ENCODE data around the gene CELF4. TPM values are rescaled to one million over a fixed set of nuclear protein-coding genes. Genes with fewer than 3 reads are reported as not detected.

Gene CELF4
- total and polyA plus RNA-seq, 10 of the 15 experiments (the other 5 are each of a cell fraction or from before 2014, with no cell fraction given), result 0.03 to 0.32 TPM; not detected in 8

- CTCF ChIA-PET, result no interaction called here
- SMC1A ChIA-PET (ENCODE audit: uncharacterized antibody, unreplicated experiment), result no interaction called here
- no peak for DNase-seq (ENCODE audit: low read depth, low spot score)
- TF ChIP-seq GATAD2B (conservative IDR thresholded peaks at IDR 0.05; ENCODE audit: low read depth) (no peak), SUZ12 (IDR thresholded peaks at IDR 0.05; ENCODE audit: unreplicated experiment) (no peak), BCL11A (IDR thresholded peaks at IDR 0.05; ENCODE audit: low read depth, low read length) (no peak), TAF1 (IDR thresholded peaks at IDR 0.05; ENCODE audit: borderline replicate concordance, low read depth, low read length) (no peak), MYB (IDR thresholded peaks at IDR 0.05; ENCODE audit: borderline replicate concordance, low read depth, low read length) (no peak), ZBTB4 (CRISPR knock-in tag; IDR thresholded peaks at IDR 0.05) (no peak), ZNF687 (IDR thresholded peaks at IDR 0.05) (no peak), ZZZ3 (IDR thresholded peaks at IDR 0.05; ENCODE audit: control insufficient read depth, insufficient read length, low read depth) (no peak), HDAC6 (IDR thresholded peaks at IDR 0.05; ENCODE audit: unreplicated experiment) (no peak), IRF4 (IDR thresholded peaks at IDR 0.05; ENCODE audit: low read depth, low read length) (no peak), ZSCAN29 (IDR thresholded peaks at IDR 0.05) (no peak), RELA (IDR thresholded peaks at IDR 0.05; ENCODE audit: borderline replicate concordance, partially characterized antibody) (no peak), SIN3A (IDR thresholded peaks at IDR 0.05; ENCODE audit: low read depth, low read length) (no peak), BACH1 (IDR thresholded peaks at IDR 0.05; ENCODE audit: borderline replicate concordance) (no peak), RCOR1 (conservative IDR thresholded peaks at IDR 0.05; ENCODE audit: low read depth, low read length) (no peak)
- TF ChIP-seq, protein P1, sequence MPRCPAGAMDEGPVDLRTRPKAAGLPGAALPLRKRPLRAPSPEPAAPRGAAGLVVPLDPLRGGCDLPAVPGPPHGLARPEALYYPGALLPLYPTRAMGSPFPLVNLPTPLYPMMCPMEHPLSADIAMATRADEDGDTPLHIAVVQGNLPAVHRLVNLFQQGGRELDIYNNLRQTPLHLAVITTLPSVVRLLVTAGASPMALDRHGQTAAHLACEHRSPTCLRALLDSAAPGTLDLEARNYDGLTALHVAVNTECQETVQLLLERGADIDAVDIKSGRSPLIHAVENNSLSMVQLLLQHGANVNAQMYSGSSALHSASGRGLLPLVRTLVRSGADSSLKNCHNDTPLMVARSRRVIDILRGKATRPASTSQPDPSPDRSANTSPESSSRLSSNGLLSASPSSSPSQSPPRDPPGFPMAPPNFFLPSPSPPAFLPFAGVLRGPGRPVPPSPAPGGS (IDR thresholded peaks at IDR 0.05; ENCODE audit: borderline replicate concordance, insufficient read depth, low read depth, low read length, poor library complexity, severe bottlenecking), result no peak
Observed at GRCh38 chr18:37238282-37239108, 327.1 kb downstream of the CELF4 start.

More at GRCh38 chr18:37238282-37239108, 327.1 kb downstream of the CELF4 start:
- Histone ChIP-seq H3K4me3 (no peak overlapping the region), H3K4me2 (ENCODE audit: control insufficient read depth, insufficient read depth) (no peak overlapping the region), H3K9ac (ENCODE audit: control insufficient read depth, insufficient read depth, low read length) (no peak overlapping the region), H2AFZ (ENCODE audit: control insufficient read depth, low read depth, low read length) (no peak overlapping the region), H3K79me2 (ENCODE audit: control insufficient read depth, insufficient read depth, low read length) (no peaks in the 10 kb centered on the region), H3K9me3 (replicated peaks; ENCODE audit: control insufficient read depth, insufficient read depth, low read length) (no peaks in the 10 kb centered on the region), H3K4me1 (ENCODE audit: control insufficient read depth, insufficient read depth, low read length) (no peaks in the 10 kb centered on the region), H3K36me3 (ENCODE audit: control insufficient read depth in 2 of 2, insufficient read depth in 2 of 2, low read length in 1 of 2) (no peaks in the 10 kb centered on the region), H4K20me1 (ENCODE audit: control insufficient read depth, insufficient read depth) (no peaks in the 10 kb centered on the region), H3K27me3 (replicated peaks in 1 of 2; ENCODE audit: control insufficient read depth in 2 of 2, insufficient read depth in 2 of 2, low read length in 1 of 2) (no peaks in the 10 kb centered on the region; a peak in 2 of 4 replicates), H3K27ac (ENCODE audit: control insufficient read depth, insufficient read depth) (no peak overlapping the region)
- ChIA-PET RAD21 (ENCODE audit: unreplicated experiment) (no interaction called here), POLR2A (interaction anchor here (0.5 kb wide), 1 partner anchor 34 kb away, joined by 3 read pairs; no protein-coding TSS in a partner anchor)
- ATAC-seq, result no peak
- intact Hi-C loops (cut with micrococcal nuclease; ENCODE audit: unreplicated experiment) (no loop called here), in situ Hi-C loops (cut with MboI) (no loop called here)
- FAIRE-seq, result no peak
- WGBS (ENCODE audit: insufficient coverage, insufficient replicate concordance, low lambda C conversion rate, missing lambda C conversion rate), result 37% methylated on average over 6 of the region's 6 CpGs
- no TSS peak for BruUV-seq (replicated peaks)

Measured in GM12878 (cell line).